Measurements from ENCODE around the gene CSTB.

CSTB gene

GRCh38 chr21:43774163-43774562 is 1.9 kb downstream of the CSTB start:
- no peak overlapping the region for H3K9ac ChIP-seq (ENCODE audit: low read length)
- no peak overlapping the region for H3K4me3 ChIP-seq (ENCODE audit: low read length)
- peaks cover 33% of the 10 kb centered on the region for H3K79me2 ChIP-seq (ENCODE audit: low read length)
- no peak overlapping the region for H3K27ac ChIP-seq (ENCODE audit: low read length)
- H3K4me2 ChIP-seq (ENCODE audit: low read depth, low read length): peak overlapping the region; percentile 63; the same call in 1 of the 2 replicates
- no peaks in the 10 kb centered on the region for H3K9me3 ChIP-seq (replicated peaks; ENCODE audit: insufficient read depth, low read length)
- H2AFZ ChIP-seq (ENCODE audit: low read length): no peak overlapping the region
- peaks cover 18% of the 10 kb centered on the region for H3K36me3 ChIP-seq (replicated peaks; ENCODE audit: insufficient read depth, low read length)
- H3K9me2 ChIP-seq (replicated peaks; ENCODE audit: insufficient read depth, low read length): no peaks in the 10 kb centered on the region
- DNase-seq: no peak
- H3K4me1 ChIP-seq (ENCODE audit: low read length): peaks cover 23% of the 10 kb centered on the region
- peaks cover 6% of the 10 kb centered on the region; the same call in 1 of the 2 replicates for H4K20me1 ChIP-seq (ENCODE audit: insufficient read depth, low read length)
- TF ChIP-seq EZH2 (optimal IDR thresholded peaks at IDR 0.05; ENCODE audit: low read depth, low read length): no peak
- TF ChIP-seq EZH2phosphoT487 (IDR thresholded peaks at IDR 0.05; ENCODE audit: low read length): no peak
- TF ChIP-seq CTCF (IDR thresholded peaks at IDR 0.05; ENCODE audit: low read length): no peak
- H3F3A ChIP-seq (ENCODE audit: insufficient read depth, low read length): peaks cover 55% of the 10 kb centered on the region
- H3K27me3 ChIP-seq (replicated peaks; ENCODE audit: insufficient read depth, low read length): no peaks in the 10 kb centered on the region

GRCh38 chr21:43772425-43772821 is 3.7 kb downstream of the CSTB start:
- H3K9me3 ChIP-seq (replicated peaks; ENCODE audit: insufficient read depth, low read length): no peaks in the 10 kb centered on the region
- H3K27ac ChIP-seq (ENCODE audit: low read length): no peak overlapping the region
- H2AFZ ChIP-seq (ENCODE audit: low read length): no peak overlapping the region
- peaks cover 18% of the 10 kb centered on the region for H3K36me3 ChIP-seq (replicated peaks; ENCODE audit: insufficient read depth, low read length)
- no peak for DNase-seq
- peaks cover 6% of the 10 kb centered on the region; the same call in 1 of the 2 replicates for H4K20me1 ChIP-seq (ENCODE audit: insufficient read depth, low read length)
- no peak overlapping the region for H3K9ac ChIP-seq (ENCODE audit: low read length)
- H3F3A ChIP-seq (ENCODE audit: insufficient read depth, low read length): peaks cover 43% of the 10 kb centered on the region
- H3K27me3 ChIP-seq (replicated peaks; ENCODE audit: insufficient read depth, low read length): no peaks in the 10 kb centered on the region
- no peak overlapping the region for H3K4me2 ChIP-seq (ENCODE audit: low read depth, low read length)
- peaks cover 33% of the 10 kb centered on the region for H3K79me2 ChIP-seq (ENCODE audit: low read length)
- no peak for TF ChIP-seq EZH2 (optimal IDR thresholded peaks at IDR 0.05; ENCODE audit: low read depth, low read length)
- TF ChIP-seq CTCF (IDR thresholded peaks at IDR 0.05; ENCODE audit: low read length): no peak
- TF ChIP-seq EZH2phosphoT487 (IDR thresholded peaks at IDR 0.05; ENCODE audit: low read length): no peak
- no peak overlapping the region for H3K4me3 ChIP-seq (ENCODE audit: low read length)
- H3K4me1 ChIP-seq (ENCODE audit: low read length): 0 out of 2 replicates have a peak, but pooled peaks cover 7% of the 10 kb centered on the region
- no peaks in the 10 kb centered on the region for H3K9me2 ChIP-seq (replicated peaks; ENCODE audit: insufficient read depth, low read length)

- no peak for DNase-seq
- H3K4me2 ChIP-seq (ENCODE audit: low read depth, low read length): no peak overlapping the region
- peaks cover 43% of the 10 kb centered on the region for H3F3A ChIP-seq (ENCODE audit: insufficient read depth, low read length)
- H3K27ac ChIP-seq (ENCODE audit: low read length): no peak overlapping the region
- H3K36me3 ChIP-seq (replicated peaks; ENCODE audit: insufficient read depth, low read length): peaks cover 18% of the 10 kb centered on the region
- H2AFZ ChIP-seq (ENCODE audit: low read length): no peak overlapping the region
- no peaks in the 10 kb centered on the region for H3K27me3 ChIP-seq (replicated peaks; ENCODE audit: insufficient read depth, low read length)
- no peak for TF ChIP-seq EZH2 (optimal IDR thresholded peaks at IDR 0.05; ENCODE audit: low read depth, low read length)
- no peak for TF ChIP-seq EZH2phosphoT487 (IDR thresholded peaks at IDR 0.05; ENCODE audit: low read length)
- no peak for TF ChIP-seq CTCF (IDR thresholded peaks at IDR 0.05; ENCODE audit: low read length)
- H3K9me3 ChIP-seq (replicated peaks; ENCODE audit: insufficient read depth, low read length): no peaks in the 10 kb centered on the region
- no peak overlapping the region for H3K9ac ChIP-seq (ENCODE audit: low read length)
- H3K4me3 ChIP-seq (ENCODE audit: low read length): no peak overlapping the region
- no peaks in the 10 kb centered on the region for H3K9me2 ChIP-seq (replicated peaks; ENCODE audit: insufficient read depth, low read length)
- peaks cover 33% of the 10 kb centered on the region for H3K79me2 ChIP-seq (ENCODE audit: low read length)
- H4K20me1 ChIP-seq (ENCODE audit: insufficient read depth, low read length): peaks cover 6% of the 10 kb centered on the region; the same call in 1 of the 2 replicates
- H3K4me1 ChIP-seq (ENCODE audit: low read length): 0 out of 2 replicates have a peak, but pooled peaks cover 7% of the 10 kb centered on the region
Observed at GRCh38 chr21:43771698-43772424, 4.2 kb downstream of the CSTB start.

All from MM.1S (cell line).